DOHH2 (cell line): Measurements from ENCODE around the gene ZNRF3.

Experiments used
- H3F3A ChIP-seq: fragments of 200-600 bp; sonication (generic), shearing (Covaris generic); 2 replicates; pipeline ENCODE4 v1.6.0; 2016; ENCODE audit warnings: antibody characterized with exemption, mild to moderate bottlenecking; ENCODE audit not compliant: control insufficient read depth, insufficient read depth
- H3K27ac ChIP-seq: fragments of 200-600 bp; sonication (generic); 2 replicates; pipeline ENCODE4 v1.5.1; 2014; ENCODE audit warnings: low read depth, mild to moderate bottlenecking, low read length, moderate library complexity
- H3K27me3 ChIP-seq: fragments of 200-600 bp; sonication (generic); 2 replicates; pipeline ENCODE4 v1.6.1; 2014; ENCODE audit warnings: mild to moderate bottlenecking, low read length, mixed read lengths; ENCODE audit not compliant: control insufficient read depth
- H3K36me3 ChIP-seq: fragments of 200-600 bp; sonication (generic); 2 replicates; pipeline ENCODE4 v1.6.1; 2014; ENCODE audit warnings: mild to moderate bottlenecking, low read length, moderate library complexity, mixed read lengths; ENCODE audit not compliant: control insufficient read depth
- H3K4me1 ChIP-seq: fragments of 200-600 bp; sonication (generic); 2 replicates; pipeline ENCODE4 v1.6.1; 2014; ENCODE audit warnings: mild to moderate bottlenecking, low read length, mixed read lengths; ENCODE audit not compliant: control insufficient read depth
- H3K4me2 ChIP-seq: fragments of 200-600 bp; sonication (generic); 2 replicates; pipeline ENCODE4 v1.6.0; 2014; ENCODE audit warnings: mild to moderate bottlenecking, low read length, moderate library complexity
- H3K4me3 ChIP-seq: fragments of 200-600 bp; sonication (generic); 2 replicates; pipeline ENCODE4 v1.5.1; 2014; ENCODE audit warnings: mild to moderate bottlenecking, low read length, mixed read lengths
- H3K79me2 ChIP-seq: fragments of 200-600 bp; sonication (generic); 2 replicates; pipeline ENCODE4 v1.6.1; 2014; ENCODE audit warnings: mild to moderate bottlenecking, low read length, mixed read lengths; ENCODE audit not compliant: control insufficient read depth
- H3K9me2 ChIP-seq: fragments of 200-600 bp; sonication (generic); replicated peaks from 2 replicates; pipeline ENCODE4 v1.6.1; 2014; ENCODE audit warnings: mild to moderate bottlenecking, low read length, mixed read lengths; ENCODE audit not compliant: control insufficient read depth
- H3K9me3 ChIP-seq: fragments of 200-600 bp; sonication (generic); 2 replicates; pipeline ENCODE4 v1.6.1; 2014; ENCODE audit warnings: antibody characterized with exemption, low read length, mixed read lengths; ENCODE audit not compliant: control insufficient read depth, insufficient read depth
- H4K20me1 ChIP-seq: fragments of 200-600 bp; sonication (generic); 2 replicates; pipeline ENCODE4 v1.6.0; 2014; ENCODE audit warnings: low read depth, mild to moderate bottlenecking, antibody characterized with exemption, low read length, moderate library complexity; ENCODE audit not compliant: control insufficient read depth, insufficient read depth
- EZH2phosphoT487 ChIP-seq: fragments of 200-600 bp; sonication (generic); IDR thresholded peaks from 2 replicates; pipeline ENCODE4 v1.6.1; 2017; ENCODE audit warnings: borderline replicate concordance, mild to moderate bottlenecking, antibody characterized with exemption, low read length, moderate library complexity, mixed read lengths
- TF ChIP-seq, protein P1 (sequence below): fragments of 200-600 bp; sonication (generic); IDR thresholded peaks from one replicate; pipeline ENCODE4 v1.5.1; 2014; ENCODE audit warnings: antibody characterized with exemption, mild to moderate bottlenecking, low read depth, low read length; ENCODE audit not compliant: poor library complexity, severe bottlenecking

The ZNRF3 gene

DNA sequence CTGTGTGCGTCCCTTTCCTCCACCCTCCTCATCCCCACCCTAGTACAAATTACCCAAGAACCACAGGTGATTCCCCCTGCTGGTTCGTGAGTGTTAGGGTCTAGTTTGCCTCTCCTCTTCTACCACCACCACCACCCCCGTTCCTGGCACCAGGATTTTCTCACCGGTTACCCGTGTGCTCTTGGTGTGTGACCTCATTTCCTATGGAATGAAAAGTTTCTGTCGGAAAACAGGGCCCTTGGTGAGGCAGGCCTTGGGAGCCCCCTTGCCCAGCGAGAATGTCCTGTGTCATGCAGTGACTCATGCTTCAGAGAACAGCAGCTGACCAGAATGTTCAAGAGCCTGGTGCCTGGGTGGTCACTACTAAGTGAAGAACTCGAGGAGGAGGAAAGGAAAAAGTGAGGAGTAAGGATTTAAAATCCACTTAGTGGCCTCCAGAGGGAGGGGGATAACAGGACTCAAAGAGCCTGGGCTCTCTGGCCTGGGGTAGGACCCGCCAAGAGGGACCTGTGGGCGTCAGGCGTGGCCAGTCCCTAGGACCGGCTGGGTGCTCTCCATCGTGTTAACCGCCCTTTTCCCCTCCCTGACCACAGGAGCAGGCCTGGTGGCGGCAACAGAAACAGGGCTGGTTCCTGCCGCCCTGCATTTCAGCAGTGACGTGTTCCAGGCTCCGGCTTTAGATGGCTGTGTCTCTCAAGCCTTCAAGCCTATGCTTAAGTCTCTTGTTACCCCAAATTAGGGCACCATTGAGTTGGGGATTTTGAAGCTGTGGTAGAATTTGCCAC, 148.0 kb downstream of the ZNRF3 start:
- Histone ChIP-seq H4K20me1 (no peaks in the 10 kb centered on the region), H3K27me3 (peaks cover 26% of the 10 kb centered on the region), H3K9me3 (no peaks in the 10 kb centered on the region), H3K79me2 (no peaks in the 10 kb centered on the region), H3K36me3 (no peaks in the 10 kb centered on the region), H3K4me3 (no peak overlapping the region), H3K4me2 (no peak overlapping the region), H3K27ac (no peak overlapping the region), H3F3A (no peaks in the 10 kb centered on the region), H3K4me1 (no peaks in the 10 kb centered on the region), H3K9me2 (no peaks in the 10 kb centered on the region)
- TF ChIP-seq EZH2phosphoT487, result no peak
- TF ChIP-seq, protein P1, sequence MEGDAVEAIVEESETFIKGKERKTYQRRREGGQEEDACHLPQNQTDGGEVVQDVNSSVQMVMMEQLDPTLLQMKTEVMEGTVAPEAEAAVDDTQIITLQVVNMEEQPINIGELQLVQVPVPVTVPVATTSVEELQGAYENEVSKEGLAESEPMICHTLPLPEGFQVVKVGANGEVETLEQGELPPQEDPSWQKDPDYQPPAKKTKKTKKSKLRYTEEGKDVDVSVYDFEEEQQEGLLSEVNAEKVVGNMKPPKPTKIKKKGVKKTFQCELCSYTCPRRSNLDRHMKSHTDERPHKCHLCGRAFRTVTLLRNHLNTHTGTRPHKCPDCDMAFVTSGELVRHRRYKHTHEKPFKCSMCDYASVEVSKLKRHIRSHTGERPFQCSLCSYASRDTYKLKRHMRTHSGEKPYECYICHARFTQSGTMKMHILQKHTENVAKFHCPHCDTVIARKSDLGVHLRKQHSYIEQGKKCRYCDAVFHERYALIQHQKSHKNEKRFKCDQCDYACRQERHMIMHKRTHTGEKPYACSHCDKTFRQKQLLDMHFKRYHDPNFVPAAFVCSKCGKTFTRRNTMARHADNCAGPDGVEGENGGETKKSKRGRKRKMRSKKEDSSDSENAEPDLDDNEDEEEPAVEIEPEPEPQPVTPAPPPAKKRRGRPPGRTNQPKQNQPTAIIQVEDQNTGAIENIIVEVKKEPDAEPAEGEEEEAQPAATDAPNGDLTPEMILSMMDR, result no peak

DNA sequence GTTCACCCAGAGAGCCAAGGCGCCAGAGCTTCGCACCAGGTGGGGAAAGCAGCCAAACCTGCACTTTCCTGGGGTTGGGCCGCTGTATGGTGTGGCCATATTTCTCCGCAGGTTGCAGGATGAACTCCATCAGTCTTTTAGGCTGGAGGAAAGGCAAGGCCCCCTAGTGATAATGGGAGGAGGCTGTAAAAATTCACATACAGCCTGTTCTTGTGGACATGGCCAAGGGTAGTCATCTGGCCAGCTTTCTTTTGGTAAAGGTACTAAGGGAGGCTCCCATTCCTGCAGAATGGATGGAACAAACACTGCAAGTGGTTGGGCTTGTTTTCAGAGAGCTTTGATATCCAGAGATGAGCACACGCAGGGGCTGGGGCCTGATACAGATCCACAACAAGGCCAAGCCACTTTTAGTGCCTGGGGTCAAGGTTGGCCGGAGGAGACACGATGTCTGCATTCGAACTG, 148.7 kb downstream of the ZNRF3 start:
- Histone ChIP-seq H3K36me3 (no peaks in the 10 kb centered on the region), H3K4me2 (no peak overlapping the region), H3K4me3 (no peak overlapping the region), H3K9me2 (no peaks in the 10 kb centered on the region), H3K79me2 (no peaks in the 10 kb centered on the region), H3K4me1 (no peaks in the 10 kb centered on the region), H3K27me3 (peaks cover 26% of the 10 kb centered on the region), H4K20me1 (no peaks in the 10 kb centered on the region), H3F3A (no peaks in the 10 kb centered on the region), H3K27ac (no peak overlapping the region), H3K9me3 (no peaks in the 10 kb centered on the region)
- TF ChIP-seq EZH2phosphoT487, result no peak
- TF ChIP-seq, protein P1, result no peak

DNA sequence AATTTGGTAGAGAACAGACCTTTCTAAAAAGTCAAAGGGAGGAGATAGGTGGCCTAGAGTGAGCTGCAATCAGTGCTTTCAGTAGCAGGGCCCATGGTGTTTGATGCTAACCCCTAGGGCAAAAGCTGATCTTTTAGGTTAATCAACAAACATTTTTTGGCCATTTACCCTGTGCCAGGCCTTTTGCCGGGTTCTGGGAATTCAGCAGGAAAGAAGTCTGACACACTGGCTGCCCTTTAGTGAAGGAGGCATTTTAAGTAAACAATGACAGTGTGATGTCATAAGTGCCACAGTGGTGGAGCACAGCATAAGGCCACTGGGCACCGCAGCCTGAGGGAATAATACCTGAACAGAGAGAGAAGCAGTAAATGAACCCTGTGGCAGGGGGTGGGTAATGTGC, 149.2 kb downstream of the ZNRF3 start:
- Histone ChIP-seq H3K9me2 (no peaks in the 10 kb centered on the region), H3K27me3 (peaks cover 26% of the 10 kb centered on the region), H3K27ac (no peak overlapping the region), H4K20me1 (no peaks in the 10 kb centered on the region), H3K79me2 (no peaks in the 10 kb centered on the region), H3F3A (no peaks in the 10 kb centered on the region), H3K36me3 (no peaks in the 10 kb centered on the region), H3K9me3 (no peaks in the 10 kb centered on the region), H3K4me2 (no peak overlapping the region), H3K4me3 (no peak overlapping the region), H3K4me1 (no peaks in the 10 kb centered on the region)
- TF ChIP-seq, protein P1, result no peak
- no peak for TF ChIP-seq EZH2phosphoT487
